ENCODE measurements around the gene PSRC1.

Gene PSRC1

DNA sequence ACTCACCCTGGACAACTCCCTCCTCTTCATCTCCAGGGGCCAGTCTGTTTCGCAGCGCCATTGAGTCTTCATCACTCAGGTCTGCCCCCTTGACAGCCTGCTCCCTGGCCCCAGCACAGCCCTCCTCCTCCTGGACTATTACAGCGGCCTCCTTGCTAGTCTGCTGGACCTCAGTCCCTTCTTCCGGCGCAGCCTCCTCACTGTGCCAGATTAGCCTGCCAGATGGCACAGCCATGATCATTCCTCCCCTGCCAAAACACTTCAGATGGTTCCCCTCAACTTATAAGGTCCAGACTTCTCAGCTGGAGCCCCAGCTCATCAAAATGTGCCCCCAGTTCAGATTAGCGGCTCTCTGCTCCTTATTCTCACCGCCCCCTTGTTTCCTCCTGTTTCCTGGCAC, 40.6 kb downstream of the PSRC1 start:
- no peak for DNase-seq

DNA sequence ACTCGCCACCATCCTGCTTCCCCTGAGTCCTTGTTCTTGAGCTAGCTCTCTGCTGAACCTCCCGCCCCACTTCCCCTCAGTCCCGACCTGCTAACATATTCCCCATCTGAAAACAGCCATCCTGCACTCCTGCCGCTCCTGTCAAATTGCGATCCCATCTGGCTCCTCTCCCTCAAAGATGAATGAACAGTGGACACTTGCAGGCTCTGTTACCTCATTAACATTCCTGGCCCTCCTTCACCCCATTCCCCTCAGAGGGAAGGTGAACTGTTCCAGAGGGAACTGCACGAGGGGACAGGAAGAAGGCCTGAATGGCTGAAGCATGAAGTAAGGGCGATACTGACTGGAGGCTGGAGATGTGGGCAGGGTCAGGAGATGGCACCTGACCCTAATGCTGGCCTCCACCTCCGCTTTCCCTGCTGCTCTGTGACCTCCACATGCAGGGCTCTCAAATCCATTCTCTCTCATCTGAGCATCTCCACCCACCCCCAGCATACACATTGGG, 41.1 kb downstream of the PSRC1 start:
- no peak for DNase-seq

DNA sequence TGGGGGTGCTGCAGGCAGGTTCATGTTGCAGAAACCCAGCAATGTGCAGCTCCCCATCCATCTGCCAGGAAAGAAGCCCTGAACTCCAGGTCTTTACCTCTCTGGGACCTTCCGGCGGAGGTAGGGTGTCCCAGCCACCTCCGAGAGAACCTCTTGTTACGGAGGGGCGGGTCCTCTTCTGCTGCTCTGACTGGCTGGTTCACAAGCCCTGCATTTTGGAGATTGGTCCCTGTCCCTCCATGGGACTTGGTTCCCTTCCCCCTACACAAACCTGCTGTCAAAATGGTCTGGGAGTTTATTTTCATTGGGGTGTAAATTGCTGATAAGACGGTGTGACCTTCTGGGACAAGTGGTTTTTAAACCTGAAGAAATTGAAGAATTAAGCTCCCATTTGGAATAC, 41.6 kb downstream of the PSRC1 start:
- DNase-seq, result no peak

DNA sequence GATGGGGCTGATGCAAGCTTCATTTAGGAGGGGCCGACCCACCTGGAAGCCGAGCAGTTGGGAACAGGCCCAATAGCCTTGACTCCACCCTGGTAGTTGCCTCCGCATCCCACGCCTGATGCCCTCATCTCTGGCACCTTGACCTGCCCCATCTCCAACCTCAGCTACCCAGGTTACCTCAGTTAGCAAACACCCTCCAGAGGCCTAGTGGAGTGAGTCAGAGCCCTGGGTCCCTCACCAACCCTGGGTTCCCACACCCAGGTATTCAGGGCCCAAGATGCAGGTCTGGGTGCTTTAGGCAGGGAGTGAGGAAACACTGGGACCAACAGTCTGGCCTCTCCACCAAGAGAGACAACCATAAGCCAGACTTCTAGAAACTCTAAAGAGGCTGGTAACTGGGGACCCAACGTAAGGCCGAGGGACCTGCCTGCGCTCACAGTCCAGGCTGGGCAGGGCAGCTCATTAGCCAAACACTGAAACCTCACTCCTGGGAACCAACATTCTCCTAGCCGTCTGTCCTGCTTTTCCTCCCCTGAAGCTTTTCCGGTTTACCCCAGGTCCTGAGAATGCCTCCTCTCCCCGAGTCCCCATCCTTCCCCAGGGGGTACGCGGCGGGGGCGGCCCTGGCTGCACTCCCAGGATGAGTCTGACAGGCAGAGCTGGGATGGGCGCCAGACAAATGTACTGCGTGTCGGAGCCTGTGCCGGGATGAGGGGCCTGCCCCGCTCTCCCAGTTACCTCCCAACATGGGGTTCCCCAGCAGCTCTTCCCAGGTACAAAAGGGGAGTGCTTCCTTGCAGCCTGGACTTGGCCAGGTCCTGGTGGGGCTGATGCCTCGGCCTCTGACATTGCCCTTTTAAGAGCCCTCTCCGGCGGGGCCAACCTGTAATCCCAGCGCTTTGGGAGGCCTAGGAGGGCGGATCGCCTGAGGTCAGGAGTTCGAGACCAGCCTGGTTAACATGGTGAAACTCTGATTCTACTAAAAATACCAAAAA, 42.5 kb downstream of the PSRC1 start:
- no peak for DNase-seq

DNA sequence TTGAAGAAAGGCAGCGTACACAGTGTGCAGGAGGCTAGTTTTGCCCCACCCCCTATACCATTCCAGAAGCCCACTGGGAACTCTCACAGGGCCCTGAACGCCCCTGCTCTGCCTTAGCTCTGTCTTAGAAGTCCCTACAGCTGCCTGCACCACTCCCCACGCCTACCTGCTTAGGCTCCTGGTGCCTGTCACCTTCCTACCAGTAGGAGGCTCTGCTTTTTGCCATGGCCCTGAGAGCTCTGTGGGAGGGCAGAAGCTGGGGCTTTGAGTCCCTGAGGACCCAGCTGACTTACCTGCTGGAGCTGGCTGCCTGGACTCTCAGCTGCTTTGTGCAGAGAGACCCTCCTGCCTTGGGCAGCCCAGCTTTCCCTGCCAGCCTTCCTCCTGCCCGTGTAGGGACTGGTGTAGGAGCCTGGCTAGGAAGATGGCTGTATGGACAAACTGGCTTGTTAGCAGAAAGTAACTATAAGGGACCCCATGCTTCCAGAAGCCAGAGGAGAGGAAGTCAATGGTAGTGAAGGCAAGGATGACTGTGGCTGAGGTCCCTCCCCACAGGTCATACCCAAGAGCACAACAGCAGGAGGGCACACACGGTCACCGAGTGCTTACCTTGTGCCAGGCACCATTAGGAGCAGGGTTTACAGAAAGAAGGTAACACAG, 43.4 kb downstream of the PSRC1 start:
- DNase-seq, result no peak

DNA sequence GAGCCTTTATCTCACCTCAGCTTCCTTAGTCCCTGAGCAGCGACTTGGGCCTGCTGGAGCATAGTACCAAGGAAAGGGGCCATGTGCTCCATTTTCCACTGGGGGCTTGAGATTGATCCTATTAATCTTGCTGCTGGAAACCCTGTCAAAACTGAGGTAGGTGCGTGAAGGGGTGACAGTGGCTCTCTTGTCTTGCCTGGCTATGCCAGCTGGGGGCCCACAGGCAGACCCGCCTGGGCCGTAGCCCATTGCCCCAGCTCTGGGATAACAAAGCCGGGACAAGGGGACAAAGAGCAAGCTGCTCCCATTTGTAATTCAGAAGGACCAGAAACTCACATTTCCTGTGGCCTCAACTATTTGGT, 43.9 kb downstream of the PSRC1 start:
- no peak for DNase-seq

DNA sequence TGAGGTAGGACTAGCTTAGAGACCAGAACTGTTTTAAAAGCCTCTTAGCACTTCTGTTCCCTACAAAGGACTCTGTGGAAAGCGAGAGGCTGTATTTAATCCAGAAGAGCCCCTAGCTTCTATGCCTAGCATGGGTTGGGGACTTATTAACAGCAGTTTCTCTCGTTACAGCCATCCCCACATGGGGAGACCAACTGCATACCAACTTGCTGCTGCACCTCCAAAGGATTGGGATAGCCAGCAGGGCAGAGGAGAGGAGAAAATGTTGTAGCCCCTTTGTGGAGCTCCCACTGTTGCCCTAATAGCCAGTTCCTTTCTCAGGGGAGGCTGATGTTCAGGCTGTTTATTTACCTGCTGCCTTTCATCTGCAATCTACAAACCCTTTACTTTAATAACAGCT, 44.6 kb downstream of the PSRC1 start:
- no peak for DNase-seq

DNA sequence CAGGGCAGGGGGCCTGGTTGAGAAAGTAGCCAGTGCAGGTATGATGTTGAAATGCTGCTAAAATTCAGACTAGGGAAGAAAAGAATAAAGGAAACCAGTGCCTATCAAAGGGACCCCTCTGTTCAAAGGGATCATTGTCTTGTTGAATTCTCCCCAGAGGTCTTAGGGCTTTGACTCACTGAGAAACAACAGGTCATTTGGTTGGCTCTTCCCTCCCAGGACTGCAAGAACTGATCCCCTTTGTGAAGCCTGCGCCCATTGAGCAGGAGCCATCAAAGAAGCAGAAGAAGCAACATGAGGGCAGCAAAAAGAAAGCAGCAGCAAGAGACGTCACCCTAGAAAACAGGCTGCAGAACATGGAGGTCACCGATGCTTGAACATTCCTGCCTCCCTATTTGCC, 45.4 kb downstream of the PSRC1 start:
- DNase-seq, result no peak

DNA sequence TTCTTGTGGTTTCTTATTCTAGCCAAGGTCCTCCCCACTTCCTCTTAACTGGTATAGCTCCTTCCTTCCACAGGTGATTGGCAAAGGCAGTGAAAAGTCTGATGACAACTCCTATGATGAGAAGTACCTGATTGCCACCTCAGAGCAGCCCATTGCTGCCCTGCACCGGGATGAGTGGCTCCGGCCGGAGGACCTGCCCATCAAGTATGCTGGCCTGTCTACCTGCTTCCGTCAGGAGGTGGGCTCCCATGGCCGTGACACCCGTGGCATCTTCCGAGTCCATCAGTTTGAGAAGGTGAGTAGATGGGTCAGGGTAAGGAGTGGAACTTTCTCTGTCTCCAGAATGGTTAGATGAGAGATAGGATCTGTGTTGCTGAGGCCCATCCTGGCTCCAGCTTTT, 47.8 kb downstream of the PSRC1 start:
- no peak for DNase-seq

DNA sequence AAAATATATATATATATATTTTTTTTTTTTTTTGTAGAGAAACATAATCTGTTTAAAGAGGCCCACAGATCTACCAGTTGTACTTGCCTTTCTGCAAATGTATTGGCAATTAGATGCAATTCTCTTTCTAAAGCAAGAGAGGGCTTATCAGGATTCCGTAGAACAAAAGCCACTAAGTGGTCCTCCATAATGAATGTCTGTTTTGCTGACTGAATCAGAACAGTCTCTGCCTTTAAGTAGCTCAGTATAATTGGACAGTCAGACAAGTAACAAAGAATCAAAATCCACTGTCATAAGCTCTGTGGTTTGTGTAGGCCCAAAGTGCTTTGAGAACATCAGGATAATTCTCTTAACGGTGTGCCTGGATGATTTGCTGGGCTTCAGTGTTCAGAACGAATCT, 51.9 kb downstream of the PSRC1 start:
- no peak for DNase-seq
